Common myeloid progenitor, CD34-positive (primary cell): ENCODE results near the gene PRRX1.

ENCODE experiments used
- CTCF ChIA-PET: fragments of 350-600 bp; sonication (Branson Sonifier 250); formaldehyde crosslinking; loops from one replicate; lab custom pipeline; 2021; ENCODE audit warnings: antibody characterized with exemption; lab: Charles Lee
- POLR2A ChIA-PET: fragments of 350-600 bp; sonication (Branson Sonifier 250); formaldehyde crosslinking; loops from one replicate; lab custom pipeline; 2021; ENCODE audit warnings: antibody characterized with exemption; lab: Charles Lee
- DNase-seq, 3 donors: peaks; one replicate each; pipeline versions ENCODE4 v3.0.0 to v3.0.0-alpha.2; 2013
- H3K27ac ChIP-seq, 2 experiments: 1 replicate in 1 of 2; 2 replicates in 1 of 2; pipeline ENCODE4 v1.7.0; 2013; ENCODE audit warnings: inconsistent platforms in 2 of 2, low read length in 2 of 2, mild to moderate bottlenecking in 2 of 2, low read depth in 1 of 2, moderate library complexity in 1 of 2; ENCODE audit not compliant: severe bottlenecking in 2 of 2, insufficient read depth in 1 of 2, poor library complexity in 1 of 2
- H3K27me3 ChIP-seq, 5 experiments: replicated peaks in 2 of 5; 1 replicate in 3 of 5; 2 replicates in 2 of 5; pipeline versions ENCODE4 v1.6.1 to v1.7.0; 2013; ENCODE audit warnings: low read length in 4 of 5, mild to moderate bottlenecking in 2 of 5, moderate library complexity in 2 of 5, inconsistent platforms in 1 of 5; ENCODE audit not compliant: insufficient read depth in 5 of 5, control insufficient read depth in 4 of 5
- H3K36me3 ChIP-seq, 4 experiments: 1 replicate in 2 of 4; 2 replicates in 2 of 4; pipeline versions ENCODE4 v1.6.1 to v1.7.0; 2013; ENCODE audit warnings: low read length in 3 of 4, control low read depth in 1 of 4, mild to moderate bottlenecking in 1 of 4; ENCODE audit not compliant: control insufficient read depth in 4 of 4, insufficient read depth in 4 of 4
- H3K4me1 ChIP-seq, 4 experiments: 1 replicate in 3 of 4; 2 replicates in 1 of 4; pipeline versions ENCODE4 v1.6.1 to v1.7.1; 2013; ENCODE audit warnings: low read length in 3 of 4, mild to moderate bottlenecking in 3 of 4, control low read depth in 1 of 4, inconsistent platforms in 1 of 4, moderate library complexity in 1 of 4; ENCODE audit not compliant: control insufficient read depth in 4 of 4, insufficient read depth in 4 of 4; ENCODE audit errors: control extremely low read depth in 1 of 4
- H3K4me3 ChIP-seq, 7 experiments: 1 replicate in 4 of 7; 2 replicates in 3 of 7; pipeline versions ENCODE4 v1.5.1 to v1.7.0; 2013; ENCODE audit warnings: mild to moderate bottlenecking in 7 of 7, low read length in 6 of 7, moderate library complexity in 6 of 7, inconsistent platforms in 2 of 7, low read depth in 2 of 7, control low read depth in 1 of 7; ENCODE audit not compliant: insufficient read depth in 4 of 7, control insufficient read depth in 1 of 7; ENCODE audit errors: extremely low read depth in 1 of 7
- H3K9me3 ChIP-seq, 5 experiments: 1 replicate in 4 of 5; 2 replicates in 1 of 5; pipeline versions ENCODE4 v1.6.1 to v1.7.1; 2013; ENCODE audit warnings: low read length in 4 of 5, mild to moderate bottlenecking in 2 of 5, inconsistent platforms in 1 of 5, low read depth in 1 of 5, moderate library complexity in 1 of 5; ENCODE audit not compliant: control insufficient read depth in 4 of 5, insufficient read depth in 2 of 5; ENCODE audit errors: control extremely low read depth in 1 of 5
- WGBS: methylation state at CpG from one replicate; pipeline ENCODE4 v1.1.5; 2013; ENCODE audit not compliant: insufficient coverage; 5-methylcytosine and 5-hydroxymethylcytosine counted together

PRRX1 gene

DNA sequence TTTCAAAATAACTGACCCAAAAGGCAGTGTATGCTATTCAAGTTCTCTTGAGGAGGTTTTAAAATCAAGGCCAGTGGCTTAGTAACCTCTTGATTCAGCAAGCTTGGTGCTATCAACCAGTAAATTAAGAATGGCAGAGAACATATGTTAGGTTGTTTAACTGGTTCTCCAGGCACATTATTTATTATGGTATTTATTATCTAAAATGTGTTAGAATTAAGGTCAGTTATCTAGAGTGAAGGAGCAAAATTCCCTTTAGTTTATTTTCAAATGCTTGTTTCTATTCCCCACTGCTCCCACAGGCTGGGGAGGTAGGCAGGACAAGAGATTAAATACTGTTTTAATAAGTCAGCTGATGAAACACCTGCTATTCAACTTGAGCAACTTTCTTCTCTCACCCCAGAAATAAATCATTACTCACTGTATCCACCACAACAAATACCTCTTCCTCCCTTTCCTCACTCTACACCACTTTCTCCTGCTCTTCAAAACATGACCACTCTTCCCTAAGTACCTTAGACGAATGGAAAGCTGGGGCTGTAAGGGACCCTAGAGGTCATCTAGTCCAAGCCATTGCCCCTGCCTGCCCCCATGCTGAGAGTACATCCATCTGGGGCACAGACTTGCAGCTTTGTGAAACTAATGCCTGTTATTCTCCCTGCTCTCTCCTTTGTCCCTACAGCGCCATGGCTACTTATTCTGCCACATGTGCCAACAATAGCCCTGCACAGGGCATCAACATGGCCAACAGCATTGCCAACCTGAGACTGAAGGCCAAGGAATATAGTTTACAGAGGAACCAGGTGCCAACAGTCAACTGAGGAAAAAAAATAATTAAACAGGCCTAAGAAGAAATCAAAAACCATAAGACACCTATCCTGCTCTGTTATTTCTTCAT lies 71.7 kb downstream of the PRRX1 start:
- ChIA-PET CTCF (no interaction called here), POLR2A (no interaction called here)
- WGBS: 83% methylated on average over 1 of the region's 2 CpGs
- no peak for DNase-seq
- Histone ChIP-seq H3K9me3 (no peaks in the 10 kb centered on the region), H3K4me1 (no peaks in the 10 kb centered on the region), H3K4me3 (no peak overlapping the region), H3K27me3 (peaks cover 0 to 12% (median 2%) of the 10 kb centered on the region in 5 experiments), H3K36me3 (no peaks in the 10 kb centered on the region), H3K27ac (no peak overlapping the region)

GRCh38 chr1:170739803-170740202 lies 75.9 kb downstream of the PRRX1 start:
- H3K27me3 ChIP-seq: peaks cover 0 to 5% (median 0%) of the 10 kb centered on the region in 5 experiments
- DNase-seq: no peak
- no peaks in the 10 kb centered on the region for H3K4me1 ChIP-seq
- WGBS: 100% methylated on average over 1 of the region's 1 CpG
- CTCF ChIA-PET: no interaction called here
- peaks cover 0 to 6% (median 0%) of the 10 kb centered on the region in 5 experiments for H3K9me3 ChIP-seq
- no peaks in the 10 kb centered on the region for H3K36me3 ChIP-seq
- POLR2A ChIA-PET: no interaction called here
- no peak overlapping the region for H3K4me3 ChIP-seq
- no peak overlapping the region for H3K27ac ChIP-seq

DNA sequence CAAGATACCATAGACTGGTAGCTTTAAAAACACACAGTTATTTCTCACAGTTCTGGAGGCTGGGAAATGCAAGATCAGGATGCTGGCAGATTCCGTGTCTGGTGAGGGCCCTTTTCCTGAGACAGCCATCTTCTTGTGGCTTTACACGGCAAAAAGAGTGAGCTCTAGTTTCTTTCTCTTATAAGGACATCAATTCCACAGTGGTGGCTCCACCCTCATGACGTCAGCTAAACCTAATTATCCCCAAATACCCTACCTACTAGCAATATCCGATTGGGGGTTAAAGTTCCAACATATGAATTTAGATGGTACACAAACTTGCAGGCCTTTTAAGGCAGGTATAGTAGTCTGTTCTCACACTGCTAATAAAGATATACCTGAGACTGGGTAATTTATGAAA lies 77.7 kb downstream of the PRRX1 start:
- no peak for DNase-seq
- Histone ChIP-seq H3K9me3 (peaks cover 0 to 6% (median 0%) of the 10 kb centered on the region in 5 experiments), H3K27me3 (peaks cover 0 to 5% (median 0%) of the 10 kb centered on the region in 5 experiments), H3K27ac (no peak overlapping the region), H3K36me3 (no peaks in the 10 kb centered on the region), H3K4me1 (no peaks in the 10 kb centered on the region), H3K4me3 (no peak overlapping the region)
- CTCF ChIA-PET: no interaction called here
- 100% methylated on average over 2 of the region's 4 CpGs for WGBS
- POLR2A ChIA-PET: interaction anchor here (0.6 kb wide), 1 partner anchor 363 kb away, joined by 3 read pairs; no protein-coding TSS in a partner anchor

DNA sequence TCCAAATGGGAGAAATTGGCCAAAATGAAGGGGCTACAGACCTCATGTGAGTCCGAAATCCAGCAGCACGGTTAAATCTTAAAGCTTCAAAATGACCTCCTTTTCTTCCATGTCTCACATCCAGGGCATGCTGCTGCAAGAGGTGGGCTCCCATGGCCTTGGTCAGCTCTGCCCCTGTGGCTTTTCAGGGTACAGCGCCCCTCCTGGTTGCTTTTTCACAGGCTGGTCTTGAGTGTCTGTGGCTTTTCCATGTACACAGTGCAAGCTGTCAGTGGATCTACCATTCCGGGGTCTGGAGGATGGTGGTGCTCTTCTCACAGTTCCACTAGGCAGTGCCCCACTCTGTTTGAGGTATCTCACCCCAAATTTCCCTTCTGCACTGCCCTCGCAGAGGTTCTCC lies 78.7 kb downstream of the PRRX1 start:
- CTCF ChIA-PET: no interaction called here

DNA sequence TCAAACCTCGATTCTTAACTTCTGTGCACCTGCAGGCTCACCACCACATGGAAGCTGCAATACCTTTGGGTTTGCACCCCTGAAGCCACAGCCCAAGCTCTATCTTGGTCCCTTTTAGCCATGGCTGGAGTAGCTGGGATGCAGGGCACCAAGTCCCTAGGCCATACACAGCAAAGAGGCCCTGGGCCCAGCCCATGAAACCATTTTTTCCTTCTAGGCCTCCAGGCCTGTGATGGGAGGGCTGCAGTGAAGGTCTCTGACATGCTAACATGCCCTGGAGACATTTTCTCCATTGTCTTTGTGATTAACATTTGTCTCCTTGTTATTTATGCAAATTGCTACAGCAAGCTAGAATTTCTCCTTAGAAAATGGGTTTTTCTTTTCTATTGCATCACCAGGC lies 79.2 kb downstream of the PRRX1 start:
- WGBS: 100% methylated on average over 1 of the region's 1 CpG
- H3K4me1 ChIP-seq: no peaks in the 10 kb centered on the region
- H3K27ac ChIP-seq: no peak overlapping the region
- peaks cover 0 to 2% (median 0%) of the 10 kb centered on the region in 5 experiments for H3K27me3 ChIP-seq
- no peaks in the 10 kb centered on the region for H3K36me3 ChIP-seq
- POLR2A ChIA-PET: no interaction called here
- CTCF ChIA-PET: no interaction called here
- no peak overlapping the region for H3K4me3 ChIP-seq
- H3K9me3 ChIP-seq: peaks cover 0 to 6% (median 0%) of the 10 kb centered on the region in 5 experiments
- DNase-seq: no peak

More for the DNA sequence above, 78.7 kb downstream of the PRRX1 start:
- POLR2A ChIA-PET: no interaction called here
- H3K27me3 ChIP-seq: peaks cover 0 to 4% (median 0%) of the 10 kb centered on the region in 5 experiments
- no peaks in the 10 kb centered on the region for H3K36me3 ChIP-seq
- H3K4me3 ChIP-seq: no peak overlapping the region
- H3K27ac ChIP-seq: no peak overlapping the region
- peaks cover 0 to 6% (median 0%) of the 10 kb centered on the region in 5 experiments for H3K9me3 ChIP-seq
- DNase-seq: no peak
- 98% methylated on average over 4 of the region's 5 CpGs for WGBS
- no peaks in the 10 kb centered on the region for H3K4me1 ChIP-seq

DNA sequence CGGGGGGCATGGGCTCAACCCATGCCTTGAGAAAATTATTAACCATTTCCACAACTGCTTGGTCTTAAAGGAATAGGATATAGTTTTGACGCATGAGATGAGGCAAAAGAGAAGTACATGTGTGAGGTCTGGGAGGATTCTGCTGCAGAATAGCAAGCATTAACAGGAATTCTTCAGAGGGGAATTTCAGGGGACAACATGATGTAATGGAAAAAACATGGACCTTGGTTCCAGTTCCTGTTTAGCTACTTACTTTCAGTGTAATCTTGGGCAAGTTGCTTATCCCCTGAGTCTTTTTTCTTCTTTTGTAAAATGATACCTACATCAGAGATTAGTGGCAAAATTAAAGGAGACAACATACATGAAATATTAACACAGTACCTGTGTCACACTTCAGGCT lies 85.6 kb downstream of the PRRX1 start:
- WGBS: 50% methylated on average over 1 of the region's 2 CpGs
- H3K4me3 ChIP-seq: no peak overlapping the region
- H3K27me3 ChIP-seq: peaks cover 0 to 2% (median 0%) of the 10 kb centered on the region in 5 experiments
- ChIA-PET POLR2A (no interaction called here), CTCF (no interaction called here)
- H3K9me3 ChIP-seq: no peaks in the 10 kb centered on the region
- no peak overlapping the region for H3K27ac ChIP-seq
- no peaks in the 10 kb centered on the region for H3K36me3 ChIP-seq
- H3K4me1 ChIP-seq: no peaks in the 10 kb centered on the region
- DNase-seq: no peak

GRCh38 chr1:170749959-170750358 lies 86.0 kb downstream of the PRRX1 start:
- no peaks in the 10 kb centered on the region for H3K9me3 ChIP-seq
- H3K27me3 ChIP-seq: peaks cover 0 to 2% (median 0%) of the 10 kb centered on the region in 5 experiments
- WGBS: 100% methylated on average over 1 of the region's 2 CpGs
- H3K4me1 ChIP-seq: no peaks in the 10 kb centered on the region
- no peak for DNase-seq
- H3K4me3 ChIP-seq: no peak overlapping the region
- no peak overlapping the region for H3K27ac ChIP-seq
- CTCF ChIA-PET: no interaction called here
- H3K36me3 ChIP-seq: no peaks in the 10 kb centered on the region
- POLR2A ChIA-PET: no interaction called here
